Endothelial cell of umbilical vein (primary cell): ENCODE measurements around the gene CMSS1.

ENCODE experiments used
- EZH2 ChIP-seq: IDR thresholded peaks from 2 replicates; pipeline ENCODE4 v1.6.1; 2012; ENCODE audit warnings: borderline replicate concordance, low read depth, mild to moderate bottlenecking, moderate library complexity, low read length, inconsistent platforms; ENCODE audit not compliant: severe bottlenecking
- GATA2 ChIP-seq: IDR thresholded peaks from 2 replicates; pipeline ENCODE4 v1.7.0; 2011; ENCODE audit warnings: low read depth, mild to moderate bottlenecking, moderate library complexity, mixed read lengths, low read length; ENCODE audit not compliant: insufficient read length, insufficient read depth
- POLR2A ChIP-seq: IDR thresholded peaks from 2 replicates; pipeline ENCODE4 v1.6.1; 2012; ENCODE audit warnings: low read depth, mild to moderate bottlenecking, control low read depth, low read length
- POLR2AphosphoS5 ChIP-seq: IDR thresholded peaks from 2 replicates; pipeline ENCODE4 v1.6.1; 2012; ENCODE audit warnings: low read depth, mild to moderate bottlenecking, control low read depth, low read length, moderate library complexity; ENCODE audit not compliant: insufficient read depth
- TF ChIP-seq, protein P1 (sequence below), 2 donors: IDR thresholded peaks; 1 replicate in 1 of 2; 2 replicates in 1 of 2; pipeline ENCODE4 v1.5.1; 2011; ENCODE audit warnings: low read length in 2 of 2, mild to moderate bottlenecking in 2 of 2, moderate library complexity in 2 of 2, control low read depth in 1 of 2, inconsistent platforms in 1 of 2, low read depth in 1 of 2; ENCODE audit not compliant: insufficient read depth in 1 of 2; ENCODE audit errors: extremely low read depth in 1 of 2

GRCh38 chr3:99934975-99935797 lies 117.5 kb downstream of the CMSS1 start:
- TF ChIP-seq, protein P1, sequence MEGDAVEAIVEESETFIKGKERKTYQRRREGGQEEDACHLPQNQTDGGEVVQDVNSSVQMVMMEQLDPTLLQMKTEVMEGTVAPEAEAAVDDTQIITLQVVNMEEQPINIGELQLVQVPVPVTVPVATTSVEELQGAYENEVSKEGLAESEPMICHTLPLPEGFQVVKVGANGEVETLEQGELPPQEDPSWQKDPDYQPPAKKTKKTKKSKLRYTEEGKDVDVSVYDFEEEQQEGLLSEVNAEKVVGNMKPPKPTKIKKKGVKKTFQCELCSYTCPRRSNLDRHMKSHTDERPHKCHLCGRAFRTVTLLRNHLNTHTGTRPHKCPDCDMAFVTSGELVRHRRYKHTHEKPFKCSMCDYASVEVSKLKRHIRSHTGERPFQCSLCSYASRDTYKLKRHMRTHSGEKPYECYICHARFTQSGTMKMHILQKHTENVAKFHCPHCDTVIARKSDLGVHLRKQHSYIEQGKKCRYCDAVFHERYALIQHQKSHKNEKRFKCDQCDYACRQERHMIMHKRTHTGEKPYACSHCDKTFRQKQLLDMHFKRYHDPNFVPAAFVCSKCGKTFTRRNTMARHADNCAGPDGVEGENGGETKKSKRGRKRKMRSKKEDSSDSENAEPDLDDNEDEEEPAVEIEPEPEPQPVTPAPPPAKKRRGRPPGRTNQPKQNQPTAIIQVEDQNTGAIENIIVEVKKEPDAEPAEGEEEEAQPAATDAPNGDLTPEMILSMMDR (IDR thresholded peaks at IDR 0.05; ENCODE audit: extremely low read depth in 1 of 2, insufficient read depth in 1 of 2, low read depth in 1 of 2, low read length in 2 of 2) = no peak
- TF ChIP-seq POLR2A (no peak), POLR2AphosphoS5 (no peak), EZH2 (no peak), GATA2 (no peak)
